Spleen (tissue), 7 donors: ENCODE results near the gene CDIP1.

Experiments used
- POLR2A ChIP-seq, 3 donors: fragments of 450-650 bp; IDR thresholded peaks; one replicate each; pipeline ENCODE4 v1.5.1; 2017; ENCODE audit warnings: antibody characterized with exemption in 3 of 3, mild to moderate bottlenecking in 1 of 3
- POLR2AphosphoS5 ChIP-seq, 3 donors: sonication (generic); formaldehyde crosslinking; IDR thresholded peaks; one replicate each; pipeline ENCODE4 v1.5.1; 2017; ENCODE audit warnings: antibody characterized with exemption in 3 of 3
- TF ChIP-seq, protein P1 (sequence below), 11 experiments: fragments of 200-600 bp in 7 of 11; fragments of 450-650 bp in 4 of 11; sonication (generic) in 4 of 11; IDR thresholded peaks in 8 of 11; conservative IDR thresholded peaks in 3 of 11; 1 replicate in 7 of 11; 2 replicates in 4 of 11; pipeline versions ENCODE4 v1.4.0 to v1.8.0; 2016 to 2021; ENCODE audit warnings: antibody characterized with exemption in 11 of 11, inconsistent platforms in 4 of 11, mild to moderate bottlenecking in 1 of 11
- donor health status: DM: no; HTN: no; CAD: no; lungs with moderate emphysema.
- donor health status: DM: no; HTN: no; CAD: no.
- donor health status: DM: no; HTN: no; CAD: no.

DNA sequence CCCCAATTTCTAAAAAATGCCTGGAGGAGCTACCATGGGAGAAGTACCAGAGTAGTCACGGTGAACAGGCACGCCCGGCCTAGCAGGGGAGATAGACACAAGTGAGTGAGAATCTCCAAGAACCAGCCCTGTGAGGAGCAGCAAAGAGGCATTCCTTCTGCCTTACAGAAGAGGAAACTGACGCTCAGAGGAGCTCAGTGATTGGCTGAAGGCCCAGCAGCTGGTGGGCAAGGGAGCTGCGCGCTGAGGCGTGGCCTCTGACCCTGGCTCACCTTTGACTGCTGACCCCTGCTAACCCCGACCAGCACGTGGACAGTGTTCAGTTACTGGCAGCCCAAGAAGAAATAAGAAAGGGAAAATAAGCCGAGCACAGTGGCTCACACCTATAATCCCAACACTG is 19.4 kb upstream of the CDIP1 start:
- TF ChIP-seq, protein P1, sequence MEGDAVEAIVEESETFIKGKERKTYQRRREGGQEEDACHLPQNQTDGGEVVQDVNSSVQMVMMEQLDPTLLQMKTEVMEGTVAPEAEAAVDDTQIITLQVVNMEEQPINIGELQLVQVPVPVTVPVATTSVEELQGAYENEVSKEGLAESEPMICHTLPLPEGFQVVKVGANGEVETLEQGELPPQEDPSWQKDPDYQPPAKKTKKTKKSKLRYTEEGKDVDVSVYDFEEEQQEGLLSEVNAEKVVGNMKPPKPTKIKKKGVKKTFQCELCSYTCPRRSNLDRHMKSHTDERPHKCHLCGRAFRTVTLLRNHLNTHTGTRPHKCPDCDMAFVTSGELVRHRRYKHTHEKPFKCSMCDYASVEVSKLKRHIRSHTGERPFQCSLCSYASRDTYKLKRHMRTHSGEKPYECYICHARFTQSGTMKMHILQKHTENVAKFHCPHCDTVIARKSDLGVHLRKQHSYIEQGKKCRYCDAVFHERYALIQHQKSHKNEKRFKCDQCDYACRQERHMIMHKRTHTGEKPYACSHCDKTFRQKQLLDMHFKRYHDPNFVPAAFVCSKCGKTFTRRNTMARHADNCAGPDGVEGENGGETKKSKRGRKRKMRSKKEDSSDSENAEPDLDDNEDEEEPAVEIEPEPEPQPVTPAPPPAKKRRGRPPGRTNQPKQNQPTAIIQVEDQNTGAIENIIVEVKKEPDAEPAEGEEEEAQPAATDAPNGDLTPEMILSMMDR (IDR thresholded peaks at IDR 0.05 in 8 of 11, conservative IDR thresholded peaks at IDR 0.05 in 3 of 11): no peak
- TF ChIP-seq POLR2A (IDR thresholded peaks at IDR 0.05): no peak
- TF ChIP-seq POLR2AphosphoS5 (IDR thresholded peaks at IDR 0.05): no peak
